ENCODE measurements around the gene GPRIN3.

DNA sequence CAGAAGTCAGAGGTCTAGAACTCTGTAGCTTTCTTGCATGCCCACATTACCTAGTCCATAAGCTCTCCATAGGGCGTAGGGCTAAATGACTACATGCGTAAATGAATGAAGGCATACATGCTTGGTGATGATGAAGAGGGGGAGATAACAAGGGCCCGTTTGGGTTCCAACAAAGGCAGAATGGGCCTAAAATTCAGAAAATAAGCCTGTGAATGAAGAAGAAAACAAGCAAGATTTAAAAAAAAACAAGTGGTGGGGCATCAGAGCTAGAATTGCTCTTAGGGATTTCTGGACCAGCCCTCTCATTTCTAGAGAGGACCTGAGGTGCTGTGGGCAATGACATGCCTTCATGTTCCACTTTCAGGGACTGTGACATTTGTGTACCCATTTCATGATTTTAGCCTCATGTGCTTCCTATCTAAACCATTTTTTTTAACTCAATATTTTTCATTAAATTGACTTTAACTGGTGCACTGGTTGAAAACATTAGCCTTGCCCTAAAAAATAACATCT lies 12.1 kb downstream of the GPRIN3 start:
- TF ChIP-seq, protein P1, sequence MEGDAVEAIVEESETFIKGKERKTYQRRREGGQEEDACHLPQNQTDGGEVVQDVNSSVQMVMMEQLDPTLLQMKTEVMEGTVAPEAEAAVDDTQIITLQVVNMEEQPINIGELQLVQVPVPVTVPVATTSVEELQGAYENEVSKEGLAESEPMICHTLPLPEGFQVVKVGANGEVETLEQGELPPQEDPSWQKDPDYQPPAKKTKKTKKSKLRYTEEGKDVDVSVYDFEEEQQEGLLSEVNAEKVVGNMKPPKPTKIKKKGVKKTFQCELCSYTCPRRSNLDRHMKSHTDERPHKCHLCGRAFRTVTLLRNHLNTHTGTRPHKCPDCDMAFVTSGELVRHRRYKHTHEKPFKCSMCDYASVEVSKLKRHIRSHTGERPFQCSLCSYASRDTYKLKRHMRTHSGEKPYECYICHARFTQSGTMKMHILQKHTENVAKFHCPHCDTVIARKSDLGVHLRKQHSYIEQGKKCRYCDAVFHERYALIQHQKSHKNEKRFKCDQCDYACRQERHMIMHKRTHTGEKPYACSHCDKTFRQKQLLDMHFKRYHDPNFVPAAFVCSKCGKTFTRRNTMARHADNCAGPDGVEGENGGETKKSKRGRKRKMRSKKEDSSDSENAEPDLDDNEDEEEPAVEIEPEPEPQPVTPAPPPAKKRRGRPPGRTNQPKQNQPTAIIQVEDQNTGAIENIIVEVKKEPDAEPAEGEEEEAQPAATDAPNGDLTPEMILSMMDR (optimal IDR thresholded peaks at IDR 0.05 in 1 of 3, IDR thresholded peaks at IDR 0.05 in 1 of 3, conservative IDR thresholded peaks at IDR 0.05 in 1 of 3; ENCODE audit: extremely low read depth in 1 of 3, insufficient read depth in 2 of 3, low read length in 3 of 3): no peak
- no peak for TF ChIP-seq EZH2 (IDR thresholded peaks at IDR 0.05; ENCODE audit: low read length)

All from keratinocyte (primary cell).